Right lobe of liver (tissue), 6 donors: ENCODE data around the gene USH1G. TPM values are rescaled to one million over a fixed set of nuclear protein-coding genes. Genes with fewer than 3 reads are reported as not detected.
"Not testable (repeated sequence)": the region's sequence is repeated elsewhere in the genome, so short reads cannot be mapped to it uniquely, and the experiment has no call there.

Source experiments
- ATAC-seq, 4 donors: fragments of 200-7000 bp; cut with Tn5 transposase; one replicate each; pipeline ENCODE4 v1.9.1; 2020; ENCODE audit warnings: mild to moderate bottlenecking in 4 of 4, moderate library complexity in 4 of 4
- DNase-seq, 3 donors: peaks; one replicate each; pipeline ENCODE4 v3.0.0-alpha.2; 2020
- H3K27ac ChIP-seq, 3 donors: fragments of 200-600 bp; one replicate each; pipeline ENCODE4 v1.8.0; 2022
- H3K27me3 ChIP-seq, 2 donors: fragments of 200-600 bp; one replicate each; pipeline ENCODE4 v1.8.0; 2022
- H3K36me3 ChIP-seq, 4 donors: fragments of 200-600 bp; sonication (generic) in 1 of 4; one replicate each; pipeline versions ENCODE4 v1.5.1 to v1.8.0; 2017 to 2022; ENCODE audit warnings: control low read depth in 1 of 4
- H3K4me1 ChIP-seq, 4 donors: fragments of 200-600 bp; sonication (generic) in 1 of 4; one replicate each; pipeline versions ENCODE4 v1.5.1 to v1.8.0; 2017 to 2022; ENCODE audit warnings: control low read depth in 1 of 4
- H3K4me3 ChIP-seq, 3 donors: fragments of 200-600 bp; one replicate each; pipeline ENCODE4 v1.8.0; 2022
- H3K9me3 ChIP-seq, 4 donors: fragments of 200-600 bp; sonication (generic) in 1 of 4; one replicate each; pipeline versions ENCODE4 v1.5.1 to v1.8.0; 2017 to 2022; ENCODE audit warnings: control low read depth in 1 of 4
- POLR2A ChIP-seq: fragments of 450-650 bp; IDR thresholded peaks from one replicate; pipeline ENCODE4 v1.6.1; 2017; ENCODE audit warnings: antibody characterized with exemption, mild to moderate bottlenecking
- WGBS: methylation state at CpG from one replicate; pipeline ENCODE4 v1.1.6; 2018; ENCODE audit warnings: low coverage, low lambda C conversion rate; ENCODE audit not compliant: insufficient coverage; ENCODE audit errors: missing lambda C conversion rate; 5-methylcytosine and 5-hydroxymethylcytosine counted together
- intact Hi-C, 2 donors: fragments of 100-400 bp; cut with DNase I; formaldehyde crosslinking; loops; one replicate each; pipeline versions ENCODE4 v1.11.2 to v1.14.1; 2022
- total RNA-seq, 6 experiments: library from RNA; depleted of rRNA in 2 of 6; stranded (reverse); fragments of >200 nt in 2 of 6; fragmentation: NEBNext Ultra II Directional in 3 of 6; extraction: Animal tissue kit (Norgen Biotek cat#: 25700) in 3 of 6; gene quantifications; one replicate each; pipeline versions ENCODE4 v1.1.0 to v1.2.4, GENCODE V29; 2016 to 2023
- TF ChIP-seq, protein P1 (sequence below), 4 donors: fragments of 200-600 bp in 3 of 4; fragments of 450-650 bp in 1 of 4; IDR thresholded peaks; one replicate each; pipeline versions ENCODE4 v1.5.1 to v1.8.0; 2016 to 2022; ENCODE audit warnings: antibody characterized with exemption in 4 of 4, mild to moderate bottlenecking in 2 of 4
- donor health status: DM: no; HTN: yes; CAD: no.
- donor health status: DM: no; HTN: no; CAD: no.
- donor health status: DM: no; HTN: no; CAD: no.
- donor health status: DM: no; HTN: yes; CAD: no.
- donor health status: DM: no; HTN: yes; CAD: no.

Gene USH1G
- total RNA-seq, 6 experiments from 2014 or later: not detected

DNA sequence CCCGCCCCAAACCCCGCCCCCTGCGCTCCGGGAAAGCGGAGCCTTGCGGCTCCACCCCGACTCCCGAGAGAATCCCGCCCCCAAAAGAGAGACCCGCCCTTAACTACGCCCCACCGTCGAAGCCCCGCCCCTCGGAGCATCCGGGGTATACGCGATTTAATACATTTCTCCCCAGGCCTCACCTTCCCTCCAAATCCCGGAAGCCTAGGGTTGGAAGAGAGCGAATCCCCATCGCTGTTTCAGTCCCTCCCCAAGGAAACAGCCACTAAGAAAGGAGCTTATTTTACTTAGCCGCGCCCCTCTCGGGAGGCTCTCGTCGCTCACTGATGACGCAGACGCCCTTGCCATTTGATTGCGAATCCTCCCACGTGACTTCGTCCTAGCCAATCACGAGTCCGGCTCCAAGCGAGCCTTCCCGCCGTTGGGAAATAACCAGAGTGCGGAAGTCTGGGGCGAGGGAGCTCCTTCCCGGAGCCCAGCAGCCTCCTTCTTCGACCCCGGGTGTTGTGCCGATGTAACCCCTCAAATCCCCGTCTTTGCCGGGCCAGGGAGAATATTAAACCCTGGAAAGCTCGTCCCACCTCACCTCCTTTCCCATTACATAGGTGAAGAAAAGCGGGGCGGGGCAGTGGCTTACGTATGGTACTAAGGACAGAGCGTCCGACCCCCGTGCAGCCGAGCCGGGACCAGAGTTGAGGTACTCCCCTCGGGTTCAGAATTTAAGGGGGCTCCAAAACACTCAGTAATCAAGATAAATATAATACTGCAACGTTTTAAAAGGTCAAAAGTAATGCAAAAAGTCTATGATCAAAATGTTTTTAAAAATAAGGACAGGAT, 49.8 kb downstream of the USH1G start:
- Histone ChIP-seq H3K4me1 (peaks cover 0 to 12% (median 4%) of the 10 kb centered on the region in 4 donors), H3K27me3 (no peaks in the 10 kb centered on the region), H3K27ac (peak overlapping the region; percentile 69 to 90 (median 84)), H3K9me3 (no peaks in the 10 kb centered on the region), H3K4me3 (peak overlapping the region; percentile 60 to 74 (median 62)), H3K36me3 (no peaks in the 10 kb centered on the region)
- 1% methylated on average over 39 of the region's 55 CpGs for WGBS
- DNase-seq: peak; percentile 99
- ATAC-seq: peak; percentile 88 to 95 (median 93)
- peak; percentile 93 for TF ChIP-seq POLR2A
- TF ChIP-seq, protein P1, sequence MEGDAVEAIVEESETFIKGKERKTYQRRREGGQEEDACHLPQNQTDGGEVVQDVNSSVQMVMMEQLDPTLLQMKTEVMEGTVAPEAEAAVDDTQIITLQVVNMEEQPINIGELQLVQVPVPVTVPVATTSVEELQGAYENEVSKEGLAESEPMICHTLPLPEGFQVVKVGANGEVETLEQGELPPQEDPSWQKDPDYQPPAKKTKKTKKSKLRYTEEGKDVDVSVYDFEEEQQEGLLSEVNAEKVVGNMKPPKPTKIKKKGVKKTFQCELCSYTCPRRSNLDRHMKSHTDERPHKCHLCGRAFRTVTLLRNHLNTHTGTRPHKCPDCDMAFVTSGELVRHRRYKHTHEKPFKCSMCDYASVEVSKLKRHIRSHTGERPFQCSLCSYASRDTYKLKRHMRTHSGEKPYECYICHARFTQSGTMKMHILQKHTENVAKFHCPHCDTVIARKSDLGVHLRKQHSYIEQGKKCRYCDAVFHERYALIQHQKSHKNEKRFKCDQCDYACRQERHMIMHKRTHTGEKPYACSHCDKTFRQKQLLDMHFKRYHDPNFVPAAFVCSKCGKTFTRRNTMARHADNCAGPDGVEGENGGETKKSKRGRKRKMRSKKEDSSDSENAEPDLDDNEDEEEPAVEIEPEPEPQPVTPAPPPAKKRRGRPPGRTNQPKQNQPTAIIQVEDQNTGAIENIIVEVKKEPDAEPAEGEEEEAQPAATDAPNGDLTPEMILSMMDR (IDR thresholded peaks at IDR 0.05): no peak
- intact Hi-C loops: no loop called here

DNA sequence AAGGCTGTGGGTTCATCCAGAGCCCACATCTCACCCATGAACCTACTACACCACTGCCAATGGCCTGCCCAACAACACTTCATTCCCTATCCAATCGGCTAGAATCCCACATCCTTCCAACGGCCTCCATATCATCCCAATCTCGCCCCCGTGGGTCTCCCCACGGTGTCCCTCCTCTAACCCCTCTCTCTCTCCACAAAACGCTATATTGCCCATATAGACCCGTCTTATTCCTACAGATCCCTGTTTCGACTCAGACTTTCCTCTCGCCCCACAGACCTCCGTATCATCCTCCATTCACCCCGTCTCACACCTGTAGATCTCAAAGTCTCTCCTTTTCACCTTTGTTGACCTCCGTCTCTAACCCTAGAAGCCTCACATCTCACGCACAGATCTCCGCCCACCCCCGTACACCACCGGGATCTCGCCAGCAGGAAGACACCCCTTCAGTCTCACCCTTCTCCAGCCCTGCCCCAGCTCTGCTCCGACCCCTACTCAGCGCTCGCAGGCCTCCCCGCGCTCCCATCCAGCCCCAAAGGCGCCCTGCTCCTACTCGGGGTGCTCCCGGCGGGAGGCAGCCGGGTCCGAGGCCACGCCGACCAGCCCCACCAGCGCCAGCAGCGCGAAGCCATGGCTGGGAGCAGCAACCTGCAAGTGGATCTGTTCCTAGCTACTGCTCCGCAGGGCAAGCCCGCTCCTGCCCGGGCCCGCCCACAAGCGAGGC, 50.6 kb downstream of the USH1G start, which contains the start of gene FDXR:
Gene FDXR (minus strand): TSS at position 682 of the 724 bp plus-strand sequence. CDS start 50 bp downstream, at position 632.
- Histone ChIP-seq H3K9me3 (no peaks in the 10 kb centered on the region), H3K4me1 (peaks cover 0 to 12% (median 3%) of the 10 kb centered on the region in 4 donors), H3K27ac (peak within 1 kb of the TSS; percentile 69 to 90 (median 84)), H3K4me3 (peak within 1 kb of the TSS; percentile 60 to 74 (median 62)), H3K27me3 (no peaks in the 10 kb centered on the region), H3K36me3 (no peaks in the 10 kb centered on the region)
- peak; percentile 87 for TF ChIP-seq POLR2A
- TF ChIP-seq, protein P1 (IDR thresholded peaks at IDR 0.05): no peak
- DNase-seq: no peak
- intact Hi-C loops: no loop called here
- ATAC-seq: no peak
- 10% methylated on average over 24 of the region's 38 CpGs for WGBS

DNA sequence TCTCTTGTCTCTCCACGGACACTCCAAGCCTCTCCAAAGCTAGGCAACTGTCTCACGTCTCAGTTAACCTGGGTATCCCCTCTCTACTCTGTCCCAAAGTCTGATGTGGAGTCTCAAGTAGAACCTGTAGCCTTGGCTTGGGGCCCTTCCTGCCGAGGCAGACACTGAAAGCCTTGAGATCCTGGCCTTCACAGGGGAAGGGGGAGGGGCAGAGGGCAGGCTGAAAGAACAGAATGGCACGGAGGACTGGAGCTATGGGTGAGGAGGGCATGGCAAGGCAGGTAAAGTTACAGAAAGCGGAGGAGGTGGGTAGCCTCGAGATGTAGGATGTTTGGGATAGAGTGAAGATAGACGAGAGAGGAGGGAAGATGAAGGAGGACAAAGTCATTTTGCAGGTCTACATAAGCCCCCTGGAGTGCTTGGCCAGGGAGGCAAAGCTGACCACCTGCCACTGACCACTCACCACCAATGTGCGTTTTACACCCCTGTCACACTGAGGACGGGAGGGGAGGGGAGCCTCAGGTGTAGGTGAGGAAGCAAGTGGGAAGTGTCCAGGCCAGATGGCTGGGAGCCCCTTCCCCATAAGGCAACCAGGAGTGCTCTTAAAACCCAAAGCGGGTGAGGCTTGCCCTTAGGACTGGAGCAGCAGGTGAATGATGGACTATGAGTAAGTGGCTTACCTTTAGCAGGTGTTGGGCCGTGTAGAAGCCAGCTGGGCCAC, 51.5 kb downstream of the USH1G start:
- H3K4me1 ChIP-seq: peaks cover 0 to 12% (median 2%) of the 10 kb centered on the region in 4 donors
- no peak overlapping the region for H3K27ac ChIP-seq
- no peak for ATAC-seq
- DNase-seq: peak in 1 of 3 donors; percentile 20
- TF ChIP-seq, protein P1 (IDR thresholded peaks at IDR 0.05): no peak
- no peak for TF ChIP-seq POLR2A
- no peaks in the 10 kb centered on the region for H3K27me3 ChIP-seq
- 74% methylated on average over 9 of the region's 11 CpGs for WGBS
- no peak overlapping the region for H3K4me3 ChIP-seq
- H3K9me3 ChIP-seq: no peaks in the 10 kb centered on the region
- intact Hi-C loops: no loop called here
- no peaks in the 10 kb centered on the region for H3K36me3 ChIP-seq

DNA sequence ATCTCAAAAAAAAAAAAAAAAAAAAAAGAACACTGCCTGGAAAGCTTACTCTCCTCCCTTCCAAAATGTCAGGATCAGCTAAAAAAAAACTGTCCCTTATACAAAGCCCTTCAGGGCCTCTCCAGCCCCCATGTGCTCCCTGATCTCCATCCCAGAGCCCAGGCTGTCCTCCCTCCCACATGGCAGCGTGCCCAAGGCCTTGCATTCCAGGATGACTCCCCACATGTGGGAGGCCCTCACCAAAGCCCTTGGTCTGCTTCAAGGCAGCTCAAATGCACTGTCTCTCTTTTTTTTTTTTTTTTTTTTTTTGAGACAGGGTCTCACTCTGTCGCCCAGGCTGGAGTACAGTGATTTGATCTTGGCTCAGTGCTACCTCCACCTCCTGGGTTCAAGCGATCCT, 52.5 kb downstream of the USH1G start:
- Histone ChIP-seq H3K36me3 (no peaks in the 10 kb centered on the region), H3K27me3 (no peaks in the 10 kb centered on the region), H3K4me1 (peaks cover 0 to 12% (median 2%) of the 10 kb centered on the region in 4 donors), H3K4me3 (no peak overlapping the region), H3K27ac (no peak overlapping the region), H3K9me3 (no peaks in the 10 kb centered on the region)
- TF ChIP-seq, protein P1 (IDR thresholded peaks at IDR 0.05): no peak
- TF ChIP-seq POLR2A: no peak
- no peak for ATAC-seq
- intact Hi-C loops: no loop called here
- 83% methylated on average over 1 of the region's 3 CpGs for WGBS
- DNase-seq: peak in 2 of 3 donors; percentile 34 to 51

DNA sequence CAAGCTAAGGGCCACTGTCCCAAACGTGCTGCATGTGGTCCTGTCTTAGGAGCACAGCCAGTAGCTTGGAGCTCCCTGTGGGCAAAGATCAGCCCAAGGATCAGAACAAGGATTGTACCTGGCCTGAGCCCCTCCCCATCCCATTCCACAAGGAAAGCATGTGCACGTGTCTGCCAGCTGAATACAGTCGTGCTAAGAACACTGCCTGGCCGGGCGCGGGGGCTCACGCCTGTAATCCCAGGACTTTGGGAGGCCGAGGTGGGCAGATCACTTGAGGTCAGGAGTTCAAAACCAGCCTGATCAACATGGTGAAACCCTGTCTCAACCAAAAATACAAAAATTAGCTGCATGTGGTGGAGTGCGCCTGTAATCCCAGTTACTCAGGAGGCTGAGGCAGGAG, 53.0 kb downstream of the USH1G start:
- H3K4me3 ChIP-seq, intact Hi-C loops, H3K27ac ChIP-seq, H3K36me3 ChIP-seq, DNase-seq, H3K9me3 ChIP-seq, H3K27me3 ChIP-seq, ATAC-seq: not testable (repeated sequence)
- 100% methylated on average over 1 of the region's 9 CpGs for WGBS
- H3K4me1 ChIP-seq: peaks cover 0 to 12% (median 2%) of the 10 kb centered on the region in 4 donors
